ENCODE data around the gene IFNGR2. TPM values are rescaled to one million over a fixed set of nuclear protein-coding genes. Genes with fewer than 3 reads are reported as not detected.

Gene IFNGR2
- total and polyA plus RNA-seq, 2 experiments from 2014 or later = 21.9 to 29.4 TPM

DNA sequence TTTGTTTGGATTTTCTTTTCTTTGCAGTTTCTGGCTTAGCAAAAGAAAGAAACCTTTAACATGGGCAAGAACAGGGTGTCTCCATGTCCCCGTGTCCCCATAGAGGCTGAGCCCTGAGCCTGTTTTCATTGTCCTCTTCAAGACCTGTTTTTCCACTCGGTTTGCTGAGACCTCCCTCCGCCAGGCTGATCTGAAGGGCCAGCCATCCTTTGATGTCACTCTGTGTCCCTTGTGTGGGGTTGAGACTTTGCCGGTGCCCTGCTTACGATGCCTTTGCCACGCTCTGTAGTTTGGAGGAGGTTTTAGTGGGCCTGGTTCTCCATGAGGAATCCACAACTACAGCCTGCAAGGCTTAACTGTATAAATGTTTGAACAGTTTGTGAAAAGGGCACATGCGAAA lies 23.8 kb downstream of the IFNGR2 start:
- Histone ChIP-seq H3K4me3 (no peak overlapping the region), H3K27ac (ENCODE audit: low read depth) (no peak overlapping the region), H2AFZ (no peak overlapping the region), H3K4me1 (ENCODE audit: insufficient read depth) (no peaks in the 10 kb centered on the region), H3K9me2 (ENCODE audit: insufficient read depth) (no peaks in the 10 kb centered on the region), H3K4me2 (no peak overlapping the region), H3K36me3 (ENCODE audit: insufficient read depth) (peaks cover 7% of the 10 kb centered on the region), H3K79me2 (replicated peaks; ENCODE audit: insufficient read depth) (no peaks in the 10 kb centered on the region), H3K27me3 (ENCODE audit: insufficient read depth) (no peaks in the 10 kb centered on the region), H3F3A (replicated peaks; ENCODE audit: low read depth) (no peaks in the 10 kb centered on the region), H4K20me1 (replicated peaks; ENCODE audit: insufficient read depth) (peaks cover 4% of the 10 kb centered on the region; the same call in 1 of the 2 replicates)
- peaks cover 54% of the 10 kb centered on the region for H3K36me3 Mint-ChIP-seq (ENCODE audit: low read depth)
- TF ChIP-seq NANOG (IDR thresholded peaks at IDR 0.05; ENCODE audit: borderline replicate concordance) (no peak), ZNF331 (CRISPR knock-in tag; IDR thresholded peaks at IDR 0.05; ENCODE audit: low read depth) (no peak), STAT1 (IDR thresholded peaks at IDR 0.05; ENCODE audit: unreplicated experiment) (no peak), EZH2 (IDR thresholded peaks at IDR 0.05; ENCODE audit: low read depth, unreplicated experiment) (no peak), CREB1 (CRISPR knock-in tag; IDR thresholded peaks at IDR 0.05; ENCODE audit: low read depth) (no peak), ZNF114 (CRISPR knock-in tag; IDR thresholded peaks at IDR 0.05) (no peak), CTCF (conservative IDR thresholded peaks at IDR 0.05; ENCODE audit: low read depth in 2 of 2) (no peak)
- TF ChIP-seq, protein P1, sequence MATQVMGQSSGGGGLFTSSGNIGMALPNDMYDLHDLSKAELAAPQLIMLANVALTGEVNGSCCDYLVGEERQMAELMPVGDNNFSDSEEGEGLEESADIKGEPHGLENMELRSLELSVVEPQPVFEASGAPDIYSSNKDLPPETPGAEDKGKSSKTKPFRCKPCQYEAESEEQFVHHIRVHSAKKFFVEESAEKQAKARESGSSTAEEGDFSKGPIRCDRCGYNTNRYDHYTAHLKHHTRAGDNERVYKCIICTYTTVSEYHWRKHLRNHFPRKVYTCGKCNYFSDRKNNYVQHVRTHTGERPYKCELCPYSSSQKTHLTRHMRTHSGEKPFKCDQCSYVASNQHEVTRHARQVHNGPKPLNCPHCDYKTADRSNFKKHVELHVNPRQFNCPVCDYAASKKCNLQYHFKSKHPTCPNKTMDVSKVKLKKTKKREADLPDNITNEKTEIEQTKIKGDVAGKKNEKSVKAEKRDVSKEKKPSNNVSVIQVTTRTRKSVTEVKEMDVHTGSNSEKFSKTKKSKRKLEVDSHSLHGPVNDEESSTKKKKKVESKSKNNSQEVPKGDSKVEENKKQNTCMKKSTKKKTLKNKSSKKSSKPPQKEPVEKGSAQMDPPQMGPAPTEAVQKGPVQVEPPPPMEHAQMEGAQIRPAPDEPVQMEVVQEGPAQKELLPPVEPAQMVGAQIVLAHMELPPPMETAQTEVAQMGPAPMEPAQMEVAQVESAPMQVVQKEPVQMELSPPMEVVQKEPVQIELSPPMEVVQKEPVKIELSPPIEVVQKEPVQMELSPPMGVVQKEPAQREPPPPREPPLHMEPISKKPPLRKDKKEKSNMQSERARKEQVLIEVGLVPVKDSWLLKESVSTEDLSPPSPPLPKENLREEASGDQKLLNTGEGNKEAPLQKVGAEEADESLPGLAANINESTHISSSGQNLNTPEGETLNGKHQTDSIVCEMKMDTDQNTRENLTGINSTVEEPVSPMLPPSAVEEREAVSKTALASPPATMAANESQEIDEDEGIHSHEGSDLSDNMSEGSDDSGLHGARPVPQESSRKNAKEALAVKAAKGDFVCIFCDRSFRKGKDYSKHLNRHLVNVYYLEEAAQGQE (IDR thresholded peaks at IDR 0.05; ENCODE audit: unreplicated experiment) = no peak
- no peaks in the 10 kb centered on the region for H3K4me1 Mint-ChIP-seq
- no peak overlapping the region for H3K4me3 Mint-ChIP-seq
- peaks cover 3% of the 10 kb centered on the region for H3K27me3 Mint-ChIP-seq (ENCODE audit: insufficient read depth, low read depth, poor library complexity)
- no peak overlapping the region for H3K27ac Mint-ChIP-seq
- H3K9me3 Mint-ChIP-seq = no peaks in the 10 kb centered on the region
- DNase-seq (ENCODE audit: low spot score) (no peak), ATAC-seq (no peak)

GRCh38 chr21:33428669-33429068 lies 25.5 kb downstream of the IFNGR2 start:
- H3K27me3 ChIP-seq (ENCODE audit: insufficient read depth) = no peaks in the 10 kb centered on the region
- no peak overlapping the region for H3K27ac ChIP-seq (ENCODE audit: low read depth)
- no peak overlapping the region for H3K4me2 ChIP-seq
- H3K79me2 ChIP-seq (replicated peaks; ENCODE audit: insufficient read depth) = no peaks in the 10 kb centered on the region
- no peaks in the 10 kb centered on the region for H3F3A ChIP-seq (replicated peaks; ENCODE audit: low read depth)
- H3K9me2 ChIP-seq (ENCODE audit: insufficient read depth) = no peaks in the 10 kb centered on the region
- H4K20me1 ChIP-seq (replicated peaks; ENCODE audit: insufficient read depth) = peaks cover 4% of the 10 kb centered on the region; the same call in 1 of the 2 replicates
- no peak overlapping the region for H2AFZ ChIP-seq
- peaks cover 58% of the 10 kb centered on the region for H3K36me3 Mint-ChIP-seq (ENCODE audit: low read depth)
- no peaks in the 10 kb centered on the region for H3K4me1 Mint-ChIP-seq
- ATAC-seq (no peak; the same call in 2 of the 3 replicates), DNase-seq (ENCODE audit: low spot score) (no peak)
- no peak overlapping the region for H3K27ac Mint-ChIP-seq
- H3K4me1 ChIP-seq (ENCODE audit: insufficient read depth) = no peaks in the 10 kb centered on the region
- no peak overlapping the region for H3K4me3 Mint-ChIP-seq
- no peaks in the 10 kb centered on the region for H3K9me3 Mint-ChIP-seq
- peaks cover 13% of the 10 kb centered on the region for H3K36me3 ChIP-seq (ENCODE audit: insufficient read depth)
- H3K27me3 Mint-ChIP-seq (ENCODE audit: insufficient read depth, low read depth, poor library complexity) = peaks cover 4% of the 10 kb centered on the region
- H3K4me3 ChIP-seq = no peak overlapping the region
- no peak for TF ChIP-seq ZNF331 (CRISPR knock-in tag; IDR thresholded peaks at IDR 0.05; ENCODE audit: low read depth)
- no peak for TF ChIP-seq ZNF114 (CRISPR knock-in tag; IDR thresholded peaks at IDR 0.05)
- TF ChIP-seq CTCF (conservative IDR thresholded peaks at IDR 0.05; ENCODE audit: low read depth in 2 of 2) = no peak
- no peak for TF ChIP-seq STAT1 (IDR thresholded peaks at IDR 0.05; ENCODE audit: unreplicated experiment)
- no peak for TF ChIP-seq EZH2phosphoT487 (IDR thresholded peaks at IDR 0.05; ENCODE audit: unreplicated experiment)
- TF ChIP-seq JUNB (IDR thresholded peaks at IDR 0.05; ENCODE audit: unreplicated experiment) = no peak
- no peak for TF ChIP-seq NANOG (IDR thresholded peaks at IDR 0.05; ENCODE audit: borderline replicate concordance)
- TF ChIP-seq CREB1 (CRISPR knock-in tag; IDR thresholded peaks at IDR 0.05; ENCODE audit: low read depth) = no peak
- TF ChIP-seq, protein P1 (IDR thresholded peaks at IDR 0.05; ENCODE audit: unreplicated experiment) = no peak
- no peak for TF ChIP-seq ETS1 (IDR thresholded peaks at IDR 0.05)
